HCT116 (cell line): Measurements from ENCODE around the gene UGT1A3. TPM values are rescaled to one million over a fixed set of nuclear protein-coding genes. Genes with fewer than 3 reads are reported as not detected.

Experiments
- ATAC-seq: fragments of 200-7000 bp; cut with Tn5 transposase; 2 replicates; pipeline ENCODE4 v1.9.1; 2020; ENCODE audit warnings: mild to moderate bottlenecking, moderate library complexity
- BruUV-seq: library from RNA; stranded (reverse); fragments of 400-500 nt; replicated peaks from 2 replicates; lab custom pipeline; 2021; lab: Mats Ljungman, UMichigan
- CTCF ChIA-PET: fragments of 300-600 bp; sonication (Branson Sonifier 250); formaldehyde crosslinking; loops from one replicate; lab custom pipeline; 2021; ENCODE audit warnings: antibody characterized with exemption; lab: Charles Lee
- POLR2A ChIA-PET: fragments of 300-600, 350-600 bp; sonication (Branson Sonifier 250); formaldehyde crosslinking; loops from one replicate; lab custom pipeline; 2021; ENCODE audit warnings: antibody characterized with exemption; lab: Charles Lee
- RAD21 ChIA-PET, 2 experiments: fragments of 300-600 bp; sonication (Branson Sonifier 250); formaldehyde crosslinking; loops; one replicate each; lab custom pipeline; 2023; ENCODE audit warnings: low total read pairs in 2 of 2; ENCODE audit not compliant: uncharacterized antibody in 2 of 2, unreplicated experiment in 2 of 2, low non-redundant PET in 1 of 2; lab: Charles Lee
- DNase-seq: peaks from one replicate; pipeline ENCODE4 v3.0.0-alpha.2; 2010; ENCODE audit warnings: low read depth, low spot score
- H2AFZ ChIP-seq: fragments of 200-600 bp; shearing (Covaris generic), sonication (generic); 2 replicates; pipeline ENCODE4 v1.6.1; 2017; ENCODE audit warnings: low read depth, mixed run types, mixed read lengths, antibody characterized with exemption, low read length; ENCODE audit not compliant: poor library complexity, severe bottlenecking
- H3K27ac ChIP-seq: 2 replicates; pipeline ENCODE4 v1.5.1; 2012; ENCODE audit warnings: low read depth, low read length
- H3K27me3 ChIP-seq: fragments of 200-600 bp; sonication (generic); 2 replicates; pipeline ENCODE4 v1.6.1; 2016; ENCODE audit warnings: mixed run types, low read length, mixed read lengths; ENCODE audit not compliant: insufficient read depth
- H3K36me3 ChIP-seq, 2 experiments: fragments of 200-500 bp in 1 of 2; fragments of 200-600 bp in 1 of 2; sonication (Bioruptor generic) in 1 of 2; sonication (generic) in 1 of 2; 2 replicates each; pipeline versions ENCODE4 v1.5.1 to v1.6.1; 2014 to 2016; ENCODE audit warnings: low read length in 2 of 2, inconsistent platforms in 1 of 2, mixed read lengths in 1 of 2, mixed run types in 1 of 2; ENCODE audit not compliant: insufficient read depth in 2 of 2, control insufficient read depth in 1 of 2
- H3K4me1 ChIP-seq, 2 experiments: fragments of 200-600 bp in 1 of 2; sonication (generic) in 1 of 2; 2 replicates each; pipeline versions ENCODE4 v1.5.1 to v1.6.1; 2012 to 2017; ENCODE audit warnings: low read length in 2 of 2, inconsistent platforms in 1 of 2, mild to moderate bottlenecking in 1 of 2, mixed read lengths in 1 of 2, mixed run types in 1 of 2, moderate library complexity in 1 of 2; ENCODE audit not compliant: insufficient read depth in 2 of 2, control insufficient read depth in 1 of 2
- H3K4me2 ChIP-seq: fragments of 200-600 bp; sonication (generic); 2 replicates; pipeline ENCODE4 v1.6.1; 2017; ENCODE audit warnings: mixed run types, low read length, mixed read lengths
- H3K4me3 ChIP-seq, 2 experiments: fragments of 200-600 bp in 1 of 2; sonication (generic) in 1 of 2; replicated peaks in 1 of 2; 2 replicates each; pipeline ENCODE4 v1.5.1; 2011 to 2016; ENCODE audit warnings: low read length in 2 of 2, control low read depth in 1 of 2, low read depth in 1 of 2, mild to moderate bottlenecking in 1 of 2, mixed read lengths in 1 of 2, mixed run types in 1 of 2
- H3K79me2 ChIP-seq: fragments of 200-600 bp; sonication (generic); 2 replicates; pipeline ENCODE4 v1.6.1; 2017; ENCODE audit warnings: mild to moderate bottlenecking, mixed run types, low read length, moderate library complexity, mixed read lengths; ENCODE audit not compliant: insufficient read depth
- H3K9ac ChIP-seq: fragments of 200-600 bp; sonication (generic); 2 replicates; pipeline ENCODE4 v1.6.1; 2016; ENCODE audit warnings: low read length, mixed read lengths
- H3K9me2 ChIP-seq: fragments of 200-600 bp; sonication (generic), shearing (Covaris generic); 2 replicates; pipeline ENCODE4 v1.6.1; 2017; ENCODE audit warnings: mixed run types, mild to moderate bottlenecking, moderate library complexity; ENCODE audit not compliant: insufficient read depth
- H3K9me3 ChIP-seq, 2 experiments: fragments of 200-500 bp in 1 of 2; fragments of 200-600 bp in 1 of 2; sonication (Bioruptor generic) in 1 of 2; sonication (generic) in 1 of 2; 2 replicates each; pipeline ENCODE4 v1.6.1; 2014 to 2017; ENCODE audit warnings: low read length in 2 of 2, mixed read lengths in 2 of 2, inconsistent platforms in 1 of 2, low read depth in 1 of 2, mild to moderate bottlenecking in 1 of 2, mixed run types in 1 of 2, moderate library complexity in 1 of 2; ENCODE audit not compliant: control insufficient read depth in 1 of 2, insufficient read depth in 1 of 2
- H4K20me1 ChIP-seq: fragments of 200-600 bp; sonication (generic), shearing (Covaris generic); 2 replicates; pipeline ENCODE4 v1.6.1; 2017; ENCODE audit warnings: mixed run types, mild to moderate bottlenecking, moderate library complexity; ENCODE audit not compliant: insufficient read depth
- EZH2 ChIP-seq: fragments of 200-600 bp; sonication (generic); IDR thresholded peaks from 2 replicates; pipeline ENCODE4 v1.6.1; 2017; ENCODE audit warnings: antibody characterized with exemption, mixed run types
- RAD21 ChIP-seq: IDR thresholded peaks from 2 replicates; pipeline ENCODE4 v1.6.1; 2012; ENCODE audit warnings: low read depth, mild to moderate bottlenecking
- SIN3A ChIP-seq: IDR thresholded peaks from 2 replicates; pipeline ENCODE4 v1.6.1; 2012; ENCODE audit warnings: low read depth
- TCF7L2 ChIP-seq: IDR thresholded peaks from 2 replicates; pipeline ENCODE4 v1.7.0; 2011; ENCODE audit warnings: borderline replicate concordance, inconsistent platforms; ENCODE audit not compliant: insufficient read depth, insufficient read length; ENCODE audit errors: extremely low read depth
- YY1 ChIP-seq: IDR thresholded peaks from 2 replicates; pipeline ENCODE4 v1.6.1; 2011; ENCODE audit warnings: low read length, low read depth, moderate library complexity, mild to moderate bottlenecking; ENCODE audit not compliant: insufficient replicate concordance; ENCODE audit errors: extremely low read depth
- ZFX ChIP-seq: fragments of 450-650 bp; IDR thresholded peaks from 2 replicates; pipeline ENCODE4 v1.6.1; 2017
- ZNF274 ChIP-seq: fragments of 200-500 bp; sonication (Bioruptor generic); IDR thresholded peaks from 2 replicates; pipeline ENCODE4 v1.6.1; 2014; ENCODE audit warnings: mild to moderate bottlenecking, low read depth, low read length, inconsistent platforms
- intact Hi-C: fragments of 100-400 bp; cut with micrococcal nuclease; formaldehyde crosslinking; loops from 2 replicates; pipeline ENCODE4 v1.10.0; 2022
- total RNA-seq: library from RNA; stranded (reverse); gene quantifications from one replicate; pipeline ENCODE4 v1.2.1, GENCODE V29; 2021; ENCODE audit not compliant: unreplicated experiment
- TF ChIP-seq, protein P1 (sequence below): IDR thresholded peaks from 2 replicates; pipeline ENCODE4 v1.6.1; 2012; ENCODE audit warnings: low read depth
- TF ChIP-seq, protein P2 (sequence below), 3 experiments: fragments of 200-600 bp in 1 of 3; sonication (generic) in 1 of 3; IDR thresholded peaks in 2 of 3; conservative IDR thresholded peaks in 1 of 3; 2 replicates each; pipeline ENCODE4 v1.5.1; 2012 to 2017; ENCODE audit warnings: low read depth in 2 of 3, low read length in 2 of 3, antibody characterized with exemption in 1 of 3, borderline replicate concordance in 1 of 3, control low read depth in 1 of 3, mild to moderate bottlenecking in 1 of 3, mixed read lengths in 1 of 3, mixed run types in 1 of 3, moderate library complexity in 1 of 3; ENCODE audit not compliant: insufficient read depth in 1 of 3

UGT1A3 gene
- total RNA-seq, 1 experiment from 2014 or later = not detected

DNA sequence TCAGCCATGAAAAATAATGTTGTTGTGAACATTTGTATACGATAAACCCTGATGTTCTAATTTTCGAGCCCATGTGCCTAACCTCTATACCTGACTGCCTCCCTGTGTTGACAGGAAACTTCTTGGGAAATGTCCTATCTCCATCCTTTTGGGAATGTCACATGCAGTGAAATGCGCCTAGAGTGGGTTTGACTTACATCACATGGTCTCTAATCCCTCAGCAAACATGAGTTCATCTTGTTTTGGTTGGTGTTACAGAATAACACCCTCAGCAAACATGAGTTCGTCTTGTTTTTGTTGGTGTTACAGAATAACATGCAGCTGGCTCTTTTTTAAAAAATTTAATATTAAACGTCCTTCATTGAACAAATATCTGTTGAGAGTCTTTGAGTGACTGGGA lies 40.5 kb upstream of the UGT1A3 start:
- RAD21 ChIA-PET = no interaction called here
- H4K20me1 ChIP-seq = no peaks in the 10 kb centered on the region
- no peak overlapping the region for H2AFZ ChIP-seq
- intact Hi-C loops = no loop called here
- TF ChIP-seq, protein P1, sequence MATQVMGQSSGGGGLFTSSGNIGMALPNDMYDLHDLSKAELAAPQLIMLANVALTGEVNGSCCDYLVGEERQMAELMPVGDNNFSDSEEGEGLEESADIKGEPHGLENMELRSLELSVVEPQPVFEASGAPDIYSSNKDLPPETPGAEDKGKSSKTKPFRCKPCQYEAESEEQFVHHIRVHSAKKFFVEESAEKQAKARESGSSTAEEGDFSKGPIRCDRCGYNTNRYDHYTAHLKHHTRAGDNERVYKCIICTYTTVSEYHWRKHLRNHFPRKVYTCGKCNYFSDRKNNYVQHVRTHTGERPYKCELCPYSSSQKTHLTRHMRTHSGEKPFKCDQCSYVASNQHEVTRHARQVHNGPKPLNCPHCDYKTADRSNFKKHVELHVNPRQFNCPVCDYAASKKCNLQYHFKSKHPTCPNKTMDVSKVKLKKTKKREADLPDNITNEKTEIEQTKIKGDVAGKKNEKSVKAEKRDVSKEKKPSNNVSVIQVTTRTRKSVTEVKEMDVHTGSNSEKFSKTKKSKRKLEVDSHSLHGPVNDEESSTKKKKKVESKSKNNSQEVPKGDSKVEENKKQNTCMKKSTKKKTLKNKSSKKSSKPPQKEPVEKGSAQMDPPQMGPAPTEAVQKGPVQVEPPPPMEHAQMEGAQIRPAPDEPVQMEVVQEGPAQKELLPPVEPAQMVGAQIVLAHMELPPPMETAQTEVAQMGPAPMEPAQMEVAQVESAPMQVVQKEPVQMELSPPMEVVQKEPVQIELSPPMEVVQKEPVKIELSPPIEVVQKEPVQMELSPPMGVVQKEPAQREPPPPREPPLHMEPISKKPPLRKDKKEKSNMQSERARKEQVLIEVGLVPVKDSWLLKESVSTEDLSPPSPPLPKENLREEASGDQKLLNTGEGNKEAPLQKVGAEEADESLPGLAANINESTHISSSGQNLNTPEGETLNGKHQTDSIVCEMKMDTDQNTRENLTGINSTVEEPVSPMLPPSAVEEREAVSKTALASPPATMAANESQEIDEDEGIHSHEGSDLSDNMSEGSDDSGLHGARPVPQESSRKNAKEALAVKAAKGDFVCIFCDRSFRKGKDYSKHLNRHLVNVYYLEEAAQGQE = no peak
- no peak for TF ChIP-seq RAD21
- no TSS peak for BruUV-seq
- H3K4me3 ChIP-seq = no peak overlapping the region
- H3K4me2 ChIP-seq = no peak overlapping the region
- no peaks in the 10 kb centered on the region for H3K27me3 ChIP-seq
- no peaks in the 10 kb centered on the region for H3K4me1 ChIP-seq
- H3K9me3 ChIP-seq = no peaks in the 10 kb centered on the region
- POLR2A ChIA-PET = no interaction called here
- CTCF ChIA-PET = interaction anchor here (1.4 kb wide), 1 partner anchor 23 kb away, joined by 5 read pairs; no protein-coding TSS in a partner anchor
- H3K9me2 ChIP-seq = no peaks in the 10 kb centered on the region
- H3K27ac ChIP-seq = no peak overlapping the region
- no peak overlapping the region for H3K9ac ChIP-seq
- H3K36me3 ChIP-seq = no peaks in the 10 kb centered on the region
- no peaks in the 10 kb centered on the region for H3K79me2 ChIP-seq
- no peak for DNase-seq
- ATAC-seq = no peak

DNA sequence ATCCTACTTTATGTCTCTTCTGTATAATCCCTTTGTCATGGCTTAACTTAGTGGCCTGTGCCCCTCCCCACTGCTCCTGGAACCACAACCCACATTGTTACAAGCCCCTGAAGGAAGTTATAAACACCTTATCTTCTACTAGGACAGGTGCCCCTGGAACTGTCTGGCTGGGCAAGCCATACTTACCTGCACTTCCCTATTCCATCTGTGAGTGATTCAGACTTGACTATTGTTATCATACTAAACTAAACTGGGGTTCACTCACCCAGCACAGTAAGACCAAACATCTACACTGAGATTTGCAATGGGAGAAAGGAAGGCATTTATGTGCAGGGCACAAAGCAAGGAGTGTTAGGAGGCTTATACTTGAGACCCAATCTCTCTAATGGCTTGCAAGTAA lies 39.8 kb upstream of the UGT1A3 start:
- Histone ChIP-seq H3K27ac (no peak overlapping the region), H4K20me1 (no peaks in the 10 kb centered on the region), H3K27me3 (no peaks in the 10 kb centered on the region), H3K9me3 (no peaks in the 10 kb centered on the region), H2AFZ (no peak overlapping the region), H3K4me2 (no peak overlapping the region), H3K9ac (no peak overlapping the region)
- DNase-seq = no peak
- intact Hi-C loops = no loop called here
- RAD21 ChIA-PET = no interaction called here
- TF ChIP-seq, protein P2, sequence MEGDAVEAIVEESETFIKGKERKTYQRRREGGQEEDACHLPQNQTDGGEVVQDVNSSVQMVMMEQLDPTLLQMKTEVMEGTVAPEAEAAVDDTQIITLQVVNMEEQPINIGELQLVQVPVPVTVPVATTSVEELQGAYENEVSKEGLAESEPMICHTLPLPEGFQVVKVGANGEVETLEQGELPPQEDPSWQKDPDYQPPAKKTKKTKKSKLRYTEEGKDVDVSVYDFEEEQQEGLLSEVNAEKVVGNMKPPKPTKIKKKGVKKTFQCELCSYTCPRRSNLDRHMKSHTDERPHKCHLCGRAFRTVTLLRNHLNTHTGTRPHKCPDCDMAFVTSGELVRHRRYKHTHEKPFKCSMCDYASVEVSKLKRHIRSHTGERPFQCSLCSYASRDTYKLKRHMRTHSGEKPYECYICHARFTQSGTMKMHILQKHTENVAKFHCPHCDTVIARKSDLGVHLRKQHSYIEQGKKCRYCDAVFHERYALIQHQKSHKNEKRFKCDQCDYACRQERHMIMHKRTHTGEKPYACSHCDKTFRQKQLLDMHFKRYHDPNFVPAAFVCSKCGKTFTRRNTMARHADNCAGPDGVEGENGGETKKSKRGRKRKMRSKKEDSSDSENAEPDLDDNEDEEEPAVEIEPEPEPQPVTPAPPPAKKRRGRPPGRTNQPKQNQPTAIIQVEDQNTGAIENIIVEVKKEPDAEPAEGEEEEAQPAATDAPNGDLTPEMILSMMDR (IDR thresholded peaks at IDR 0.05 in 2 of 3, conservative IDR thresholded peaks at IDR 0.05 in 1 of 3; ENCODE audit: borderline replicate concordance in 1 of 3, insufficient read depth in 1 of 3, low read depth in 2 of 3, low read length in 2 of 3) = no peak
- TF ChIP-seq ZNF274 = no peak
- TF ChIP-seq EZH2 = no peak
- no peak for TF ChIP-seq ZFX
- no peak for TF ChIP-seq TCF7L2
- no peak for TF ChIP-seq SIN3A
- TF ChIP-seq YY1 = no peak
- TF ChIP-seq, all 23 proteins: peak for 0
- Histone ChIP-seq H3K36me3 (no peaks in the 10 kb centered on the region), H3K4me1 (no peaks in the 10 kb centered on the region), H3K9me2 (no peaks in the 10 kb centered on the region), H3K4me3 (no peak overlapping the region), H3K79me2 (no peaks in the 10 kb centered on the region)
- ChIA-PET POLR2A (no interaction called here), CTCF (interaction anchor here (1.4 kb wide), 1 partner anchor 22 kb away, joined by 5 read pairs; no protein-coding TSS in a partner anchor)
- no TSS peak for BruUV-seq
- ATAC-seq = no peak
